NCI-H2081 treated with DMSO at 0.1 percent for 48 hours (cell line): ENCODE measurements around the gene PPP2R2C.

Experiments used
- DNase-seq: peaks from one replicate; lab custom pipeline; 2025; lab: John Stamatoyannopoulos, UW

The PPP2R2C gene

GRCh38 chr4:6342530-6343293 is 129.7 kb downstream of the PPP2R2C start:
- DNase-seq = no peak

- no peak for DNase-seq
Observed at GRCh38 chr4:6341696-6342095, 130.7 kb downstream of the PPP2R2C start.

- DNase-seq = no peak
Observed at GRCh38 chr4:6340446-6341015, 131.9 kb downstream of the PPP2R2C start.

GRCh38 chr4:6339818-6340445 is 132.5 kb downstream of the PPP2R2C start:
- no peak for DNase-seq

- no peak for DNase-seq
Observed at GRCh38 chr4:6338951-6339817, 133.2 kb downstream of the PPP2R2C start.

- no peak for DNase-seq
Observed at GRCh38 chr4:6338175-6338950, 134.1 kb downstream of the PPP2R2C start.

GRCh38 chr4:6337331-6337935 is 135.0 kb downstream of the PPP2R2C start:
- no peak for DNase-seq

GRCh38 chr4:6336166-6336565 is 136.2 kb downstream of the PPP2R2C start:
- no peak for DNase-seq

- no peak for DNase-seq
Observed at GRCh38 chr4:6335040-6335590, 137.3 kb downstream of the PPP2R2C start.

GRCh38 chr4:6334203-6334887 is 138.1 kb downstream of the PPP2R2C start:
- no peak for DNase-seq

GRCh38 chr4:6333301-6334202 is 138.9 kb downstream of the PPP2R2C start:
- no peak for DNase-seq

GRCh38 chr4:6332669-6333050 is 139.8 kb downstream of the PPP2R2C start:
- DNase-seq = no peak

- DNase-seq = no peak
Observed at GRCh38 chr4:6332042-6332668, 140.3 kb downstream of the PPP2R2C start.

GRCh38 chr4:6331468-6331867 is 140.9 kb downstream of the PPP2R2C start:
- no peak for DNase-seq

GRCh38 chr4:6331018-6331417 is 141.4 kb downstream of the PPP2R2C start:
- DNase-seq = no peak

- no peak for DNase-seq
Observed at GRCh38 chr4:6330384-6330767, 142.0 kb downstream of the PPP2R2C start.

GRCh38 chr4:6329478-6330383 is 142.7 kb downstream of the PPP2R2C start:
- DNase-seq = no peak

- no peak for DNase-seq
Observed at GRCh38 chr4:6328526-6328925, 143.9 kb downstream of the PPP2R2C start.
